ENCODE data around the gene CASP7. TPM values are rescaled to one million over a fixed set of nuclear protein-coding genes. Genes with fewer than 3 reads are reported as not detected.

Gene CASP7
- total RNA-seq, 1 experiment from 2014 or later: 14.0 TPM

- ChIA-PET CTCF (no interaction called here), POLR2A (ENCODE audit: unreplicated experiment) (no interaction called here)
- no peaks in the 10 kb centered on the region; the same call in 1 of the 2 replicates for H3K9me2 ChIP-seq (ENCODE audit: insufficient read depth)
- no peaks in the 10 kb centered on the region for H3K79me2 ChIP-seq (ENCODE audit: low read depth)
- H3F3A ChIP-seq (ENCODE audit: insufficient read depth, low read depth): no peaks in the 10 kb centered on the region
- H2AFZ ChIP-seq: no peak overlapping the region
- no peaks in the 10 kb centered on the region for H3K36me3 ChIP-seq (ENCODE audit: low read depth)
- TF ChIP-seq EZH2 (IDR thresholded peaks at IDR 0.05; ENCODE audit: low read depth): no peak
- TF ChIP-seq, protein P1, sequence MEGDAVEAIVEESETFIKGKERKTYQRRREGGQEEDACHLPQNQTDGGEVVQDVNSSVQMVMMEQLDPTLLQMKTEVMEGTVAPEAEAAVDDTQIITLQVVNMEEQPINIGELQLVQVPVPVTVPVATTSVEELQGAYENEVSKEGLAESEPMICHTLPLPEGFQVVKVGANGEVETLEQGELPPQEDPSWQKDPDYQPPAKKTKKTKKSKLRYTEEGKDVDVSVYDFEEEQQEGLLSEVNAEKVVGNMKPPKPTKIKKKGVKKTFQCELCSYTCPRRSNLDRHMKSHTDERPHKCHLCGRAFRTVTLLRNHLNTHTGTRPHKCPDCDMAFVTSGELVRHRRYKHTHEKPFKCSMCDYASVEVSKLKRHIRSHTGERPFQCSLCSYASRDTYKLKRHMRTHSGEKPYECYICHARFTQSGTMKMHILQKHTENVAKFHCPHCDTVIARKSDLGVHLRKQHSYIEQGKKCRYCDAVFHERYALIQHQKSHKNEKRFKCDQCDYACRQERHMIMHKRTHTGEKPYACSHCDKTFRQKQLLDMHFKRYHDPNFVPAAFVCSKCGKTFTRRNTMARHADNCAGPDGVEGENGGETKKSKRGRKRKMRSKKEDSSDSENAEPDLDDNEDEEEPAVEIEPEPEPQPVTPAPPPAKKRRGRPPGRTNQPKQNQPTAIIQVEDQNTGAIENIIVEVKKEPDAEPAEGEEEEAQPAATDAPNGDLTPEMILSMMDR (conservative IDR thresholded peaks at IDR 0.05): no peak
- H3K4me2 ChIP-seq: no peak overlapping the region
- no TSS peak for BruUV-seq (replicated peaks)
- H3K27ac ChIP-seq: no peak overlapping the region
- H3K9me3 ChIP-seq (ENCODE audit: insufficient read depth, low read depth): no peaks in the 10 kb centered on the region
- no peaks in the 10 kb centered on the region for H4K20me1 ChIP-seq (ENCODE audit: insufficient read depth)
- no peak for DNase-seq
- H3K27me3 ChIP-seq (ENCODE audit: insufficient read depth, low read depth): no peaks in the 10 kb centered on the region; the same call in 1 of the 2 replicates
- no peaks in the 10 kb centered on the region for H3K4me1 ChIP-seq (replicated peaks; ENCODE audit: insufficient read depth)
- intact Hi-C loops (cut with micrococcal nuclease; ENCODE audit: unreplicated experiment): no loop called here
- no peak overlapping the region for H3K4me3 ChIP-seq
These were observed 84.9 kb downstream of the CASP7 start for GRCh38 chr10:113764582-113764981.

DNA sequence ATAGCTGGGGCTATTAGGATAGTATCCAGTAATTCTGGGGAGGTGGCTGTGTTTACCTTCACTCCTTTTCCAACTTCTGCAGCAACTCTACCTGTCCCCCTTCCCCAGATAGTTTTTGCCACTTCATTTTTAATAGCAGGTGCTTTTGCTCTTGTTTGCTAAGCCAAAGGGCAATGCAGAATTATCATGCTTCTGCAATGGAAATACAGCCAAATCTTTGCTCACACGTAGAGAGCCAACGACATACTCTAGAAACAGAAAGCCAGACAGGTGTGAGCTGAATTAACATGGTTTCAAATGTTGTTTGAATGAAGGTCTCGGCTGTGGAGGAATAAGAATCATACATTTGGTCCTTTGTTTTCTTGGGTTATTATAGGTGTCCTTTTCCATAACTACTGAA, 86.2 kb downstream of the CASP7 start:
- ChIA-PET CTCF (interaction anchor here (0.5 kb wide), 1 partner anchor 916 kb away, joined by 3 read pairs; no protein-coding TSS in a partner anchor), POLR2A (ENCODE audit: unreplicated experiment) (no interaction called here)
- TF ChIP-seq, protein P1 (conservative IDR thresholded peaks at IDR 0.05): no peak
- TF ChIP-seq EZH2 (IDR thresholded peaks at IDR 0.05; ENCODE audit: low read depth): no peak

DNA sequence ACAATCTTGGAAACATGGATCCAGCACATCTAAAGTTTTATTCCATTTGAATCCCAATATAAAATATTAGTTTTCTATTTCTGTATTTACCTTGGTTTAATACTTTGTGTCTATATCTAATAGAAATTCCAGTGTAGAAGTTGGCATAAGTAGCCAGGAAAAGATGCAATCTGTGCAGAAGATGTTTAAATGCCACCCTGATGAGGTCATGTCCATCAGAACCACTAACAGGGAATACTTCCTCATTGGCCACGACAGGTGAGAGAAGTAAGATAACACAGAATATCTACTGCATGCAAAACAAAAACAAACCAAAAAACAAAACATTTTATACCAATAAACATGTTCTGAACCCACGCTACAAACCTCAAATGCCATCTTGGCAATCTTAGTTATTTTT, 87.5 kb downstream of the CASP7 start:
- BruUV-seq (replicated peaks): no TSS peak
- no peaks in the 10 kb centered on the region for H4K20me1 ChIP-seq (ENCODE audit: insufficient read depth)
- no peaks in the 10 kb centered on the region for H3K36me3 ChIP-seq (ENCODE audit: low read depth)
- CTCF ChIA-PET: no interaction called here
- intact Hi-C loops (cut with micrococcal nuclease; ENCODE audit: unreplicated experiment): no loop called here
- DNase-seq: no peak
- H3K9me2 ChIP-seq (ENCODE audit: insufficient read depth): no peaks in the 10 kb centered on the region
- no peak overlapping the region for H3K27ac ChIP-seq
- no peaks in the 10 kb centered on the region for H3F3A ChIP-seq (ENCODE audit: insufficient read depth, low read depth)
- H3K79me2 ChIP-seq (ENCODE audit: low read depth): no peaks in the 10 kb centered on the region
- no peaks in the 10 kb centered on the region; the same call in 1 of the 2 replicates for H3K27me3 ChIP-seq (ENCODE audit: insufficient read depth, low read depth)
- TF ChIP-seq, protein P1 (conservative IDR thresholded peaks at IDR 0.05): no peak
- TF ChIP-seq EZH2 (IDR thresholded peaks at IDR 0.05; ENCODE audit: low read depth): no peak
- POLR2A ChIA-PET (ENCODE audit: unreplicated experiment): no interaction called here
- no peak overlapping the region for H3K4me2 ChIP-seq
- no peak overlapping the region for H3K4me3 ChIP-seq
- no peaks in the 10 kb centered on the region for H3K4me1 ChIP-seq (replicated peaks; ENCODE audit: insufficient read depth)
- H3K9me3 ChIP-seq (ENCODE audit: insufficient read depth, low read depth): no peaks in the 10 kb centered on the region
- H2AFZ ChIP-seq: no peak overlapping the region

More for the DNA sequence above, 86.2 kb downstream of the CASP7 start:
- Histone ChIP-seq H2AFZ (no peak overlapping the region), H4K20me1 (ENCODE audit: insufficient read depth) (no peaks in the 10 kb centered on the region), H3K79me2 (ENCODE audit: low read depth) (no peaks in the 10 kb centered on the region), H3K4me1 (replicated peaks; ENCODE audit: insufficient read depth) (no peaks in the 10 kb centered on the region), H3F3A (ENCODE audit: insufficient read depth, low read depth) (no peaks in the 10 kb centered on the region), H3K27ac (no peak overlapping the region), H3K27me3 (ENCODE audit: insufficient read depth, low read depth) (no peaks in the 10 kb centered on the region; the same call in 1 of the 2 replicates), H3K9me2 (ENCODE audit: insufficient read depth) (no peaks in the 10 kb centered on the region; the same call in 1 of the 2 replicates), H3K9me3 (ENCODE audit: insufficient read depth, low read depth) (no peaks in the 10 kb centered on the region), H3K36me3 (ENCODE audit: low read depth) (no peaks in the 10 kb centered on the region), H3K4me3 (no peak overlapping the region), H3K4me2 (no peak overlapping the region)
- DNase-seq: no peak
- no TSS peak for BruUV-seq (replicated peaks)
- intact Hi-C loops (cut with micrococcal nuclease; ENCODE audit: unreplicated experiment): no loop called here
